ENCODE measurements around the gene YWHAQ. TPM values are rescaled to one million over a fixed set of nuclear protein-coding genes. Genes with fewer than 3 reads are reported as not detected.

YWHAQ gene
- total and polyA plus RNA-seq, 4 donors: 68.8 to 145 (median 88.0) TPM

DNA sequence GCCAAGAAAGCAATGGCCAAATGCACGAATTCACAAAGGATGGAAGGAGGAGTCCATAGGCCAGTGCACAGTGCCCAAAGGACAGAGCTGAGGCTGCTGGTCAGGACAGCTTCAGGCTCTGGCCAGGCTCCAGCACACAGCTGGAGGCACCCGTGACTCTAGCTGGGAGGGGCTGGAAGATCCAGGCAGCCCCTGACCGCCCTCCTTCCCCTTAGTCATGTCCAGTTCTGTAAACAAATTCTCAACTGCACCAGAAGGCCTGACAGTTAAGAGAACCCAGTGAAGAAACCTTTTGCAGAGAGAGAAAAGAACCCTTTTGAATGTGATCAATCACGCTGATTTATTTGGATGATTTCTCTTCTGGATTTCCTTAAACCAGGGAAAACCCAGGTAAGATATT, 7.7 kb upstream of the YWHAQ start:
- peak in 1 of 2 donors; percentile 13 for TF ChIP-seq RAD21 (IDR thresholded peaks at IDR 0.05)
- TF ChIP-seq, protein P1, sequence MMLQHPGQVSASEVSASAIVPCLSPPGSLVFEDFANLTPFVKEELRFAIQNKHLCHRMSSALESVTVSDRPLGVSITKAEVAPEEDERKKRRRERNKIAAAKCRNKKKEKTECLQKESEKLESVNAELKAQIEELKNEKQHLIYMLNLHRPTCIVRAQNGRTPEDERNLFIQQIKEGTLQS (IDR thresholded peaks at IDR 0.05): no peak
- H3K9ac ChIP-seq (ENCODE audit: low read depth in 1 of 2, low read length in 2 of 2): no peak overlapping the region
- H3K4me3 ChIP-seq (ENCODE audit: low read depth in 1 of 3, low read length in 3 of 3): no peak overlapping the region
- no peaks in the 10 kb centered on the region for H3K9me3 ChIP-seq (ENCODE audit: control insufficient read depth in 4 of 4, low read length in 3 of 4)
- H3K4me1 ChIP-seq (ENCODE audit: control insufficient read depth in 4 of 4, insufficient read depth in 4 of 4, low read length in 3 of 4): peaks cover 0 to 3% (median 0%) of the 10 kb centered on the region in 4 donors
- no peaks in the 10 kb centered on the region for H3K36me3 ChIP-seq (ENCODE audit: control insufficient read depth in 4 of 4, insufficient read depth in 3 of 4, low read depth in 1 of 4, low read length in 3 of 4)
- peak; percentile 44 for DNase-seq (ENCODE audit: low spot score)
- no peaks in the 10 kb centered on the region for H3K27me3 ChIP-seq (ENCODE audit: control insufficient read depth in 4 of 4, insufficient read depth in 4 of 4, low read length in 3 of 4)
- 61% methylated on average over 4 of the region's 4 CpGs for WGBS
- H3K27ac ChIP-seq (ENCODE audit: low read depth in 1 of 2, low read length in 2 of 2): no peak overlapping the region

DNA sequence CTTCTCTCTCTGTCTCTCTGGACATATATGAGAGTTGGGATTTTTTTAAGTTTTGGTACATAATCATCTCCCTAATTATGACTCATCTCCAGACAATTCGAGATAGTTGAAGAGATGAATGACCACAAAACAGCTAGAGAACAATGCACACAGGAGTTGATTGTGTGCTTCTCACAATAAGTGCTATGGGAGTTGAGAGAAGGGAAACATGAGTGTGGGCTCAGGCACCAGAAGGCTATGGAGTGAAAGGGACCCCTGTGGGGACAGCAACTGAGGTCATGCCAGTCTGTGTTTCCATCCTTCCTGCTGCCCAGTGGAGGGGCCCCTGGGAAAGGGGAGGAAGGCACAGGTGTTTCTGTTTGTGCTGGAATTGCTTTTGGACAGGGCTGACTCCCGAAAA, 6.5 kb upstream of the YWHAQ start:
- H3K27me3 ChIP-seq (ENCODE audit: control insufficient read depth in 4 of 4, insufficient read depth in 4 of 4, low read length in 3 of 4): no peaks in the 10 kb centered on the region
- TF ChIP-seq HNF4G (IDR thresholded peaks at IDR 0.05) (no peak), GABPA (IDR thresholded peaks at IDR 0.05 in 1 of 2, conservative IDR thresholded peaks at IDR 0.05 in 1 of 2) (no peak), SP1 (IDR thresholded peaks at IDR 0.05) (no peak), FOXA2 (IDR thresholded peaks at IDR 0.05) (no peak), NR2F2 (IDR thresholded peaks at IDR 0.05) (no peak)
- TF ChIP-seq, protein P2, sequence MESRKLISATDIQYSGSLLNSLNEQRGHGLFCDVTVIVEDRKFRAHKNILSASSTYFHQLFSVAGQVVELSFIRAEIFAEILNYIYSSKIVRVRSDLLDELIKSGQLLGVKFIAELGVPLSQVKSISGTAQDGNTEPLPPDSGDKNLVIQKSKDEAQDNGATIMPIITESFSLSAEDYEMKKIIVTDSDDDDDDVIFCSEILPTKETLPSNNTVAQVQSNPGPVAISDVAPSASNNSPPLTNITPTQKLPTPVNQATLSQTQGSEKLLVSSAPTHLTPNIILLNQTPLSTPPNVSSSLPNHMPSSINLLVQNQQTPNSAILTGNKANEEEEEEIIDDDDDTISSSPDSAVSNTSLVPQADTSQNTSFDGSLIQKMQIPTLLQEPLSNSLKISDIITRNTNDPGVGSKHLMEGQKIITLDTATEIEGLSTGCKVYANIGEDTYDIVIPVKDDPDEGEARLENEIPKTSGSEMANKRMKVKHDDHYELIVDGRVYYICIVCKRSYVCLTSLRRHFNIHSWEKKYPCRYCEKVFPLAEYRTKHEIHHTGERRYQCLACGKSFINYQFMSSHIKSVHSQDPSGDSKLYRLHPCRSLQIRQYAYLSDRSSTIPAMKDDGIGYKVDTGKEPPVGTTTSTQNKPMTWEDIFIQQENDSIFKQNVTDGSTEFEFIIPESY (IDR thresholded peaks at IDR 0.05): no peak
- TF ChIP-seq, protein P3, sequence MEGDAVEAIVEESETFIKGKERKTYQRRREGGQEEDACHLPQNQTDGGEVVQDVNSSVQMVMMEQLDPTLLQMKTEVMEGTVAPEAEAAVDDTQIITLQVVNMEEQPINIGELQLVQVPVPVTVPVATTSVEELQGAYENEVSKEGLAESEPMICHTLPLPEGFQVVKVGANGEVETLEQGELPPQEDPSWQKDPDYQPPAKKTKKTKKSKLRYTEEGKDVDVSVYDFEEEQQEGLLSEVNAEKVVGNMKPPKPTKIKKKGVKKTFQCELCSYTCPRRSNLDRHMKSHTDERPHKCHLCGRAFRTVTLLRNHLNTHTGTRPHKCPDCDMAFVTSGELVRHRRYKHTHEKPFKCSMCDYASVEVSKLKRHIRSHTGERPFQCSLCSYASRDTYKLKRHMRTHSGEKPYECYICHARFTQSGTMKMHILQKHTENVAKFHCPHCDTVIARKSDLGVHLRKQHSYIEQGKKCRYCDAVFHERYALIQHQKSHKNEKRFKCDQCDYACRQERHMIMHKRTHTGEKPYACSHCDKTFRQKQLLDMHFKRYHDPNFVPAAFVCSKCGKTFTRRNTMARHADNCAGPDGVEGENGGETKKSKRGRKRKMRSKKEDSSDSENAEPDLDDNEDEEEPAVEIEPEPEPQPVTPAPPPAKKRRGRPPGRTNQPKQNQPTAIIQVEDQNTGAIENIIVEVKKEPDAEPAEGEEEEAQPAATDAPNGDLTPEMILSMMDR (IDR thresholded peaks at IDR 0.05; ENCODE audit: low read depth, low read length, missing input control): no peak
- TF ChIP-seq, protein P4, sequence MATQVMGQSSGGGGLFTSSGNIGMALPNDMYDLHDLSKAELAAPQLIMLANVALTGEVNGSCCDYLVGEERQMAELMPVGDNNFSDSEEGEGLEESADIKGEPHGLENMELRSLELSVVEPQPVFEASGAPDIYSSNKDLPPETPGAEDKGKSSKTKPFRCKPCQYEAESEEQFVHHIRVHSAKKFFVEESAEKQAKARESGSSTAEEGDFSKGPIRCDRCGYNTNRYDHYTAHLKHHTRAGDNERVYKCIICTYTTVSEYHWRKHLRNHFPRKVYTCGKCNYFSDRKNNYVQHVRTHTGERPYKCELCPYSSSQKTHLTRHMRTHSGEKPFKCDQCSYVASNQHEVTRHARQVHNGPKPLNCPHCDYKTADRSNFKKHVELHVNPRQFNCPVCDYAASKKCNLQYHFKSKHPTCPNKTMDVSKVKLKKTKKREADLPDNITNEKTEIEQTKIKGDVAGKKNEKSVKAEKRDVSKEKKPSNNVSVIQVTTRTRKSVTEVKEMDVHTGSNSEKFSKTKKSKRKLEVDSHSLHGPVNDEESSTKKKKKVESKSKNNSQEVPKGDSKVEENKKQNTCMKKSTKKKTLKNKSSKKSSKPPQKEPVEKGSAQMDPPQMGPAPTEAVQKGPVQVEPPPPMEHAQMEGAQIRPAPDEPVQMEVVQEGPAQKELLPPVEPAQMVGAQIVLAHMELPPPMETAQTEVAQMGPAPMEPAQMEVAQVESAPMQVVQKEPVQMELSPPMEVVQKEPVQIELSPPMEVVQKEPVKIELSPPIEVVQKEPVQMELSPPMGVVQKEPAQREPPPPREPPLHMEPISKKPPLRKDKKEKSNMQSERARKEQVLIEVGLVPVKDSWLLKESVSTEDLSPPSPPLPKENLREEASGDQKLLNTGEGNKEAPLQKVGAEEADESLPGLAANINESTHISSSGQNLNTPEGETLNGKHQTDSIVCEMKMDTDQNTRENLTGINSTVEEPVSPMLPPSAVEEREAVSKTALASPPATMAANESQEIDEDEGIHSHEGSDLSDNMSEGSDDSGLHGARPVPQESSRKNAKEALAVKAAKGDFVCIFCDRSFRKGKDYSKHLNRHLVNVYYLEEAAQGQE (IDR thresholded peaks at IDR 0.05): no peak
- TF ChIP-seq, protein P5, sequence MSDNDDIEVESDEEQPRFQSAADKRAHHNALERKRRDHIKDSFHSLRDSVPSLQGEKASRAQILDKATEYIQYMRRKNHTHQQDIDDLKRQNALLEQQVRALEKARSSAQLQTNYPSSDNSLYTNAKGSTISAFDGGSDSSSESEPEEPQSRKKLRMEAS (IDR thresholded peaks at IDR 0.05): no peak
- TF ChIP-seq, protein P1 (IDR thresholded peaks at IDR 0.05): no peak
- no peak overlapping the region for H3K27ac ChIP-seq (ENCODE audit: low read depth in 1 of 2, low read length in 2 of 2)
- no peak overlapping the region for H3K9ac ChIP-seq (ENCODE audit: low read depth in 1 of 2, low read length in 2 of 2)
- H3K4me1 ChIP-seq (ENCODE audit: control insufficient read depth in 4 of 4, insufficient read depth in 4 of 4, low read length in 3 of 4): peaks cover 0 to 3% (median 0%) of the 10 kb centered on the region in 4 donors
- H3K4me3 ChIP-seq (ENCODE audit: low read depth in 1 of 3, low read length in 3 of 3): no peak overlapping the region
- H3K36me3 ChIP-seq (ENCODE audit: control insufficient read depth in 4 of 4, insufficient read depth in 3 of 4, low read depth in 1 of 4, low read length in 3 of 4): no peaks in the 10 kb centered on the region
- no peaks in the 10 kb centered on the region for H3K9me3 ChIP-seq (ENCODE audit: control insufficient read depth in 4 of 4, low read length in 3 of 4)
- no peak for DNase-seq (ENCODE audit: low spot score)
- WGBS: 78% methylated on average over 2 of the region's 2 CpGs

All from liver (tissue), 9 donors.